ENCODE results near the gene CNN2. TPM values are rescaled to one million over a fixed set of nuclear protein-coding genes. Genes with fewer than 3 reads are reported as not detected.

The CNN2 gene
- total and polyA plus RNA-seq, 4 donors = 53.2 to 185 (median 142) TPM

DNA sequence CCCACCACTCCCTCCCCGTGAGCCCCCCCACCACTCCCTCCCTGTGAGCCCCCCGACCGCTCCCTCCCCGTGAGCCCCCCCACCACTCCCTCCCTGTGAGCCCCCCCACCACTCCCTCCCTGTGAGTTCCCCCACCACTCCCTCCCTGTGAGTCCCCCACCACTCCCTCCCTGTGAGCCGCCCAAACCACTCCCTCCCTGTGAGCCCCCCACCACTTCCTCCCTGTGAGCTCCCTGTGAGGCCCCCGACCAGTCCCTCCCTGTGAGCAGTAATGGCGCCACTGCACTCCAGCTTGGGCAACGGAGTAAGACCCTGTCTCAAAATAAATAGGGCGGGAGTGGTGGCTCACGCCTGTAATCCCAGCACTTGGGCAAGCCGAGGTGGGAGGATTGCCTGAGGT lies 23.4 kb downstream of the CNN2 start:
- H3K27me3 ChIP-seq (ENCODE audit: control insufficient read depth in 1 of 2, insufficient read depth in 2 of 2, low read length in 1 of 2) = no peaks in the 10 kb centered on the region
- H3K27ac ChIP-seq (ENCODE audit: low read depth in 1 of 2, low read length in 2 of 2) = no peak overlapping the region
- no peaks in the 10 kb centered on the region for H3K9me3 ChIP-seq (ENCODE audit: control insufficient read depth, low read length)
- H3K4me3 ChIP-seq (ENCODE audit: low read length in 2 of 2) = no peak overlapping the region
- H3K4me1 ChIP-seq (ENCODE audit: control insufficient read depth in 1 of 2, insufficient read depth in 2 of 2, low read length in 2 of 2) = no peaks in the 10 kb centered on the region
- WGBS, 2 donors = 56 to 69% methylated on average over 10 to 11 of the region's 11 CpGs
- intact Hi-C loops (cut with DNase I) = no loop called here
- no peak for DNase-seq
- ATAC-seq (ENCODE audit: low FRiP score) = no peak
- no peaks in the 10 kb centered on the region for H3K36me3 ChIP-seq (ENCODE audit: control insufficient read depth in 1 of 2, insufficient read depth in 2 of 2, low read length in 1 of 2)

GRCh38 chr19:1050989-1051788 lies 24.8 kb downstream of the CNN2 start:
- WGBS, 2 donors = 83 to 88% methylated on average over 31 of the region's 31 CpGs
- DNase-seq = peak in 1 of 2 donors; percentile 70
- intact Hi-C loops (cut with DNase I) = no loop called here

DNA sequence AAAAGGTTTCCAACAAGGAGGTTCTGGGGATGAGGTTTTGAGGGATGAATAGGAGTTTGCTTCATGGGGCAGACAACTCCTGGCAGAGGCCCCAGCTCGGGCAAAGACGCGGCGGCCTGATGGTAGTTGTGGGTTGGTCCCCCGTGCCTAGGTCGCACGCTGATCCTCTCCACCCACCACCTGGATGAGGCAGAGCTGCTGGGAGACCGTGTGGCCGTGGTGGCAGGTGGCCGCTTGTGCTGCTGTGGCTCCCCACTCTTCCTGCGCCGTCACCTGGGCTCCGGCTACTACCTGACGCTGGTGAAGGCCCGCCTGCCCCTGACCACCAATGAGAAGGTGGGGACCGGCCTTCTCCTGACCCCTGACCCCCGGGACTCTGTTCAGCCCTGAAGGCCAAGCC lies 25.4 kb downstream of the CNN2 start:
- Histone ChIP-seq H3K36me3 (ENCODE audit: control insufficient read depth in 1 of 2, insufficient read depth in 2 of 2, low read length in 1 of 2) (no peaks in the 10 kb centered on the region), H3K27me3 (ENCODE audit: control insufficient read depth in 1 of 2, insufficient read depth in 2 of 2, low read length in 1 of 2) (no peaks in the 10 kb centered on the region), H3K9me3 (ENCODE audit: control insufficient read depth, low read length) (no peaks in the 10 kb centered on the region), H3K27ac (ENCODE audit: low read depth in 1 of 2, low read length in 2 of 2) (no peak overlapping the region), H3K4me1 (ENCODE audit: control insufficient read depth in 1 of 2, insufficient read depth in 2 of 2, low read length in 2 of 2) (no peaks in the 10 kb centered on the region), H3K4me3 (ENCODE audit: low read length in 2 of 2) (no peak overlapping the region)
- 86 to 90% methylated on average over 17 of the region's 17 CpGs for WGBS, 2 donors
- DNase-seq = peak in 1 of 2 donors; percentile 69
- intact Hi-C loops (cut with DNase I) = no loop called here
- no peak for ATAC-seq (ENCODE audit: low FRiP score)

More at GRCh38 chr19:1050989-1051788, 24.8 kb downstream of the CNN2 start:
- Histone ChIP-seq H3K4me1 (ENCODE audit: control insufficient read depth in 1 of 2, insufficient read depth in 2 of 2, low read length in 2 of 2) (no peaks in the 10 kb centered on the region), H3K27ac (ENCODE audit: low read depth in 1 of 2, low read length in 2 of 2) (no peak overlapping the region), H3K27me3 (ENCODE audit: control insufficient read depth in 1 of 2, insufficient read depth in 2 of 2, low read length in 1 of 2) (no peaks in the 10 kb centered on the region), H3K4me3 (ENCODE audit: low read length in 2 of 2) (no peak overlapping the region), H3K36me3 (ENCODE audit: control insufficient read depth in 1 of 2, insufficient read depth in 2 of 2, low read length in 1 of 2) (no peaks in the 10 kb centered on the region), H3K9me3 (ENCODE audit: control insufficient read depth, low read length) (no peaks in the 10 kb centered on the region)
- no peak for ATAC-seq (ENCODE audit: low FRiP score)

GRCh38 chr19:1052349-1052975 lies 26.1 kb downstream of the CNN2 start:
- H3K27ac ChIP-seq (ENCODE audit: low read depth in 1 of 2, low read length in 2 of 2) = no peak overlapping the region
- H3K9me3 ChIP-seq (ENCODE audit: control insufficient read depth, low read length) = peaks cover 5% of the 10 kb centered on the region
- H3K36me3 ChIP-seq (ENCODE audit: control insufficient read depth in 1 of 2, insufficient read depth in 2 of 2, low read length in 1 of 2) = no peaks in the 10 kb centered on the region
- no peak for DNase-seq
- H3K4me3 ChIP-seq (ENCODE audit: low read length in 2 of 2) = no peak overlapping the region
- no peaks in the 10 kb centered on the region for H3K27me3 ChIP-seq (ENCODE audit: control insufficient read depth in 1 of 2, insufficient read depth in 2 of 2, low read length in 1 of 2)
- H3K4me1 ChIP-seq (ENCODE audit: control insufficient read depth in 1 of 2, insufficient read depth in 2 of 2, low read length in 2 of 2) = no peaks in the 10 kb centered on the region
- WGBS, 2 donors = 74 to 82% methylated on average over 2 to 5 of the region's 5 CpGs
- ATAC-seq (ENCODE audit: low FRiP score) = no peak
- intact Hi-C loops (cut with DNase I) = no loop called here

DNA sequence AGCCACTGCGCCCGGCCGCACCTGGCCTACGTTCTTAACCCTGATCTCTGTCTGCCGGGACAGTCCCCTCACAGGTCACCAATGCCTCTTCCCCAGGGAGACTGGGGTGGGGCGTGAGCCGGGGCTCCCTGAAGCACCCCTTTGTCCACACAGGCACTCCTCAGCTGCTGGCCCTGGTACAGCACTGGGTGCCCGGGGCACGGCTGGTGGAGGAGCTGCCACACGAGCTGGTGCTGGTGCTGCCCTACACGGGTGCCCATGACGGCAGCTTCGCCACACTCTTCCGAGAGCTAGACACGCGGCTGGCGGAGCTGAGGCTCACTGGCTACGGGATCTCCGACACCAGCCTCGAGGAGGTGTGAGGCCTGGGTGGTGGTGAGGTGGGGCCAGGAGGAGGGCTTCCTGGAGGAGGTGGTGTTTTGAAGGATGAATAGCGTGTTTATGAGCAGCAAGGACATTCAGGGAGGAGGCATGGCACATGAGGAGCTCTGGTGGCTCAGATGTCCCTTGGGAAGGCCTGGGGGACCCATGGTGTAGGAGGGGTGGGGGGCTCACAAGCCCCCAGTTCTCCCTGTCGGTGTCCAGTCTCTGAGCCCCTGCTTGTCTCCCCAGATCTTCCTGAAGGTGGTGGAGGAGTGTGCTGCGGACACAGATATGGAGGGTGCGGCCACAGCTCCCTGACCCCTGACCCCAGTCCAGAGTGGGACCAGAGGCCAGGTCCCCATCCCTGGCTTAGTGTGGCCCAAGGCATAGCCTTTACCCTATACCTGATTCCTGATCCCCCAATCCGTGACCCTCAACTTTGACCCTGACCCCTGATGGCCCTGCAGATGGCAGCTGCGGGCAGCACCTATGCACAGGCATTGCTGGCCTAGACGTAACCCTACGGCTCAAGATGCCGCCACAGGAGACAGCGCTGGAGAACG lies 27.0 kb downstream of the CNN2 start:
- ATAC-seq (ENCODE audit: low FRiP score) (no peak), DNase-seq (peak in 1 of 2 donors; percentile 68)
- H3K4me3 ChIP-seq (ENCODE audit: low read length in 2 of 2) = no peak overlapping the region
- H3K4me1 ChIP-seq (ENCODE audit: control insufficient read depth in 1 of 2, insufficient read depth in 2 of 2, low read length in 2 of 2) = no peaks in the 10 kb centered on the region
- H3K36me3 ChIP-seq (ENCODE audit: control insufficient read depth in 1 of 2, insufficient read depth in 2 of 2, low read length in 1 of 2) = no peaks in the 10 kb centered on the region
- H3K9me3 ChIP-seq (ENCODE audit: control insufficient read depth, low read length) = peaks cover 7% of the 10 kb centered on the region
- H3K27me3 ChIP-seq (ENCODE audit: control insufficient read depth in 1 of 2, insufficient read depth in 2 of 2, low read length in 1 of 2) = no peaks in the 10 kb centered on the region
- intact Hi-C loops (cut with DNase I) = no loop called here
- 91 to 92% methylated on average over 29 to 31 of the region's 31 CpGs for WGBS, 2 donors
- no peak overlapping the region for H3K27ac ChIP-seq (ENCODE audit: low read depth in 1 of 2, low read length in 2 of 2)

DNA sequence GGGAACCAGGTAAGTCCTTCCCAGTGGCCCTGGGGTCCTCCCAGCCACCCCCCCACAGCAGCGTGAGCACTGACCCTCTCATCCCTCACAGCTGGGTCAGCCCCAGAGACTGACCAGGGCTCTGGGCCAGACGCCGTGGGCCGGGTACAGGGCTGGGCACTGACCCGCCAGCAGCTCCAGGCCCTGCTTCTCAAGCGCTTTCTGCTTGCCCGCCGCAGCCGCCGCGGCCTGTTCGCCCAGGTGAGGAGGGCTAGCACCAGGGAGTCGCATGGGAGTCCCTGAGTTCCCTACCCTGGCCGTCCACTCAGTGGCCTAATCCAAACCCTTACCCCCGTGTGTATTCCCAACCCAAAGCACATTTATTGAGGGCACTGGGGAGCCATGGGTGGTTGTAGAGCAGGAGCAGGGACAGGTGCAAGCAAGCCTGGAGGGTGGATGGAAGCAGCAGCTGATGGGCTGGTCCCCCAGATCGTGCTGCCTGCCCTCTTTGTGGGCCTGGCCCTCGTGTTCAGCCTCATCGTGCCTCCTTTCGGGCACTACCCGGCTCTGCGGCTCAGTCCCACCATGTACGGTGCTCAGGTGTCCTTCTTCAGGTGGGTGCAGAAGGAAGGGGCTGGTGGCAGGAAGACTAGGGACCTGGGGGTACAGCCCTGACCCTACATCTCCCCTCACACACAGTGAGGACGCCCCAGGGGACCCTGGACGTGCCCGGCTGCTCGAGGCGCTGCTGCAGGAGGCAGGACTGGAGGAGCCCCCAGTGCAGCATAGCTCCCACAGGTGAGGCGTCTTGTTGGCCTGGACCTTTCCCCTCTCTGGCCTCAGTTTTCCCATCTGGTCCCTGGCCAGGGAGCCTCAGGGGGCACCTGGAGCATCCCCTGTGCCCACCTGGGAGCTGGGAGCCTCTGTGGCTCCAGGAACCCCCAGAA lies 28.0 kb downstream of the CNN2 start:
- Histone ChIP-seq H3K27me3 (ENCODE audit: control insufficient read depth in 1 of 2, insufficient read depth in 2 of 2, low read length in 1 of 2) (no peaks in the 10 kb centered on the region), H3K9me3 (ENCODE audit: control insufficient read depth, low read length) (peaks cover 7% of the 10 kb centered on the region), H3K27ac (ENCODE audit: low read depth in 1 of 2, low read length in 2 of 2) (no peak overlapping the region), H3K4me1 (ENCODE audit: control insufficient read depth in 1 of 2, insufficient read depth in 2 of 2, low read length in 2 of 2) (no peaks in the 10 kb centered on the region), H3K4me3 (ENCODE audit: low read length in 2 of 2) (no peak overlapping the region), H3K36me3 (ENCODE audit: control insufficient read depth in 1 of 2, insufficient read depth in 2 of 2, low read length in 1 of 2) (no peaks in the 10 kb centered on the region)
- ATAC-seq (ENCODE audit: low FRiP score) (no peak), DNase-seq (no peak)
- intact Hi-C loops (cut with DNase I) = no loop called here
- WGBS, 2 donors = 94 to 96% methylated on average over 28 of the region's 28 CpGs

DNA sequence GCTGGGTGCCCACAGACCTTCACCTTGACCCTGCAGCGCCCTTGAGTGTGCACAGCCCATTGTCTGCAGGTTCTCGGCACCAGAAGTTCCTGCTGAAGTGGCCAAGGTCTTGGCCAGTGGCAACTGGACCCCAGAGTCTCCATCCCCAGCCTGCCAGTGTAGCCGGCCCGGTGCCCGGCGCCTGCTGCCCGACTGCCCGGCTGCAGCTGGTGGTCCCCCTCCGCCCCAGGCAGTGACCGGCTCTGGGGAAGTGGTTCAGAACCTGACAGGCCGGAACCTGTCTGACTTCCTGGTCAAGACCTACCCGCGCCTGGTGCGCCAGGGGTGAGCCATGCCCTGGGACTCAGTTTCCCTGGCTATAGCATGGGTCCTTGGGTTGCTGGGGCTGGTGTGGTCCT lies 28.6 kb downstream of the CNN2 start:
- Histone ChIP-seq H3K27ac (ENCODE audit: low read depth in 1 of 2, low read length in 2 of 2) (no peak overlapping the region), H3K4me1 (ENCODE audit: control insufficient read depth in 1 of 2, insufficient read depth in 2 of 2, low read length in 2 of 2) (no peaks in the 10 kb centered on the region), H3K36me3 (ENCODE audit: control insufficient read depth in 1 of 2, insufficient read depth in 2 of 2, low read length in 1 of 2) (no peaks in the 10 kb centered on the region), H3K4me3 (ENCODE audit: low read length in 2 of 2) (no peak overlapping the region), H3K9me3 (ENCODE audit: control insufficient read depth, low read length) (peaks cover 7% of the 10 kb centered on the region), H3K27me3 (ENCODE audit: control insufficient read depth in 1 of 2, insufficient read depth in 2 of 2, low read length in 1 of 2) (no peaks in the 10 kb centered on the region)
- 92 to 94% methylated on average over 14 of the region's 14 CpGs for WGBS, 2 donors
- DNase-seq (no peak), ATAC-seq (ENCODE audit: low FRiP score) (no peak)
- intact Hi-C loops (cut with DNase I) = no loop called here
